Measurements from ENCODE around the gene ARHGAP6.

Gene ARHGAP6

DNA sequence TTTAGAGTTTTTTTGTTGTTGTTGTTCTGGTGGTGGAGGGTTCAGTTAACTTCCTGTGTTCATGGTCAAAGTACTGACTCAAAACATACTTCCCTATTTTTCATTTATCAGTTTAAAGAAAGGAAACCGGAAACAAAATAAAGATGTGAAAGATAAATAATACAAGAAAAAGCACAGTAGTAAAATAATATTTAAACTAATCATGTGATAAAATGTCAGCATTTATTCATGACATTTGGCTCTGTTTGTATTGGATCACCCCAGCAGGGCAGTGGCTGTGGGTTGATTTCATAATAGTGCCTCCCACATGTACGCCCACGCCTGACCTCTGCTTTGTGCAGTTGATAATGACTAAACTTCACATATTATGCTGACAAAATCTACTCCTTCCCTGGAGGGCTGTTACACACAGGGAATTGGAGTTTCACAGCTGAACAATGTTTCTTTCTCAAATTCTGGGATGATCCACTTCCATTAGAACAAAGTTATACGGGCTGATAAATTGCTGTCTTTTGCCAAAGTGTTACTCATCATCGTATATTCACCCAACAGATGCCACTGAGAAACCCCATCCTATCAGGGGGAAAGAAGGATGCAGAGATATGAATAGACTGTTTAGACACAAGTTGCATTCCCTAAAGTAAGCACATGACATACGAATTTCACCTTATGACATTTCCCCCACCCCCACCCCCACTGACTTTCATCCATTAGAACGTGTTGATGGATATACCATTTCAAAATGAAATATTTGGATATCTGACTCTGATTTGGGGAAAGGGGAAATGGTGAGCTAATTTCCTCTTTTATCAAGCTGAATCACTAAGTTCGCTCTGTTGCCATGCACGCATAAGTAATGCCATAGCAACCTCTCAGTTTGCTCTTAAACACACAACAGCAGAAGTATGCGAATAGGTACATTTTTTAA is 324.2 kb downstream of the ARHGAP6 start:
- no peak for DNase-seq (ENCODE audit: low spot score)
- Histone ChIP-seq H4K91ac (ENCODE audit: low read depth, low read length, poor library complexity) (no peak overlapping the region), H2BK15ac (ENCODE audit: low read length) (no peak overlapping the region), H3K27me3 (ENCODE audit: control insufficient read depth in 3 of 3, insufficient read depth in 3 of 3, low read depth in 1 of 3, low read length in 3 of 3) (no peaks in the 10 kb centered on the region), H3K23ac (ENCODE audit: low read depth, low read length, poor library complexity) (no peak overlapping the region), H3K36me3 (replicated peaks in 1 of 2; ENCODE audit: control insufficient read depth in 2 of 2, insufficient read depth in 2 of 2, low read length in 2 of 2) (no peaks in the 10 kb centered on the region), H2BK5ac (ENCODE audit: low read length) (no peak overlapping the region), H3K9ac (ENCODE audit: low read depth, low read length, poor library complexity) (no peak overlapping the region), H3K14ac (ENCODE audit: low read length) (no peak overlapping the region), H2BK120ac (ENCODE audit: low read depth, low read length) (no peak overlapping the region), H3K4me2 (ENCODE audit: insufficient read depth, low read length, poor library complexity, severe bottlenecking) (no peak overlapping the region), H3K27ac (replicated peaks; ENCODE audit: low read length) (no peak overlapping the region), H3K4ac (ENCODE audit: low read length) (no peak overlapping the region), H3K79me1 (ENCODE audit: low read depth, low read length) (no peaks in the 10 kb centered on the region), H2AK5ac (ENCODE audit: low read depth, low read length) (no peak overlapping the region), H2AFZ (ENCODE audit: low read length) (peak overlapping the region; percentile 48), H2BK12ac (ENCODE audit: low read length) (no peak overlapping the region), H3K18ac (ENCODE audit: low read length) (no peak overlapping the region), H3K9me3 (replicated peaks in 1 of 2; ENCODE audit: control insufficient read depth in 2 of 2, insufficient read depth in 1 of 2, low read depth in 1 of 2, low read length in 2 of 2) (no peaks in the 10 kb centered on the region), H4K8ac (ENCODE audit: low read depth, low read length) (no peak overlapping the region), H3K4me3 (ENCODE audit: low read length in 2 of 2) (no peak overlapping the region), H3K4me1 (ENCODE audit: control insufficient read depth in 2 of 2, insufficient read depth in 1 of 2, low read depth in 1 of 2, low read length in 2 of 2) (peaks cover 0 to 20% of the 10 kb centered on the region in 2 donors)
- WGBS, 2 donors (ENCODE audit: extremely low coverage in 2 of 2, insufficient read length in 2 of 2, insufficient replicate concordance in 1 of 2): no CpG with 5 or more reads among the region's 10 CpGs

DNA sequence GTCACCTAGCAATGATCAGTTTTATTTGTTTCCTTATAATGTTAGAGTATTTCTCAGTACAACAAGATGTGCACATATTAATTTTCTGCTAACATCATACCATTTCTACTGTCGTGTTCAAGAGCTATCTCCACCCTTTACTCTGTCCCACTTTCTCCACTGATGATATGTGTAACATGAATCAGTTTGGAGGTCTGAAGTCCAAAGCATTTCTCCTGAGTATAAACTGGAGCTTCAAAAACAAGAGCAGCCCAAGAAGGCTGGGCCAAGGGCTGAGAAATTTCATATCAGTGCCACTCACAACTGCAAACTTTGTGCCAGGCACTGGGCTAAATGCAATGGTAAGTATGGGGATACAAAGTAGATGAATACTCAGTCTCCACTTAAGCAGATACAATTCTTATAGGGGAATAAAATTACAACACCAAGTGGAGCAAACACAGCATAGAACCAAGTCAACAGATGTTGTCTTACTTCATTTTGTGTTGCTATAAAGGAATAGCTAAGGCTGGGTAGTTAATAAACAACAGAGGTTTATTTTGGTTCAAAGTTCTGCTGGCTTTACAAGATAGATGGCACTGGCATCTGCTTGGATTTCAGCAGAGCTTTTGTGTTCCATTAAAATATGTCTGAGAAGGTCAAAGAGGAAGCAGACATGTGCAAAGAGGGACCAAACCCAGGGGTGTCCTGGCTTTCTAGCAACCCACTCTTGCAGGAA is 328.3 kb downstream of the ARHGAP6 start:
- no CpG with 5 or more reads among the region's 1 CpG for WGBS, 2 donors (ENCODE audit: extremely low coverage in 2 of 2, insufficient read length in 2 of 2, insufficient replicate concordance in 1 of 2)
- Histone ChIP-seq H3K18ac (ENCODE audit: low read length) (no peak overlapping the region), H3K23ac (ENCODE audit: low read depth, low read length, poor library complexity) (no peak overlapping the region), H2BK15ac (ENCODE audit: low read length) (no peak overlapping the region), H2BK12ac (ENCODE audit: low read length) (no peak overlapping the region), H3K9me3 (replicated peaks in 1 of 2; ENCODE audit: control insufficient read depth in 2 of 2, insufficient read depth in 1 of 2, low read depth in 1 of 2, low read length in 2 of 2) (no peaks in the 10 kb centered on the region), H3K36me3 (replicated peaks in 1 of 2; ENCODE audit: control insufficient read depth in 2 of 2, insufficient read depth in 2 of 2, low read length in 2 of 2) (no peaks in the 10 kb centered on the region), H3K4me2 (ENCODE audit: insufficient read depth, low read length, poor library complexity, severe bottlenecking) (no peak overlapping the region), H3K4me3 (ENCODE audit: low read length in 2 of 2) (no peak overlapping the region), H2BK5ac (ENCODE audit: low read length) (no peak overlapping the region), H4K8ac (ENCODE audit: low read depth, low read length) (no peak overlapping the region), H2AFZ (ENCODE audit: low read length) (no peak overlapping the region), H3K9ac (ENCODE audit: low read depth, low read length, poor library complexity) (no peak overlapping the region), H2BK120ac (ENCODE audit: low read depth, low read length) (no peak overlapping the region), H3K4me1 (ENCODE audit: control insufficient read depth in 2 of 2, insufficient read depth in 1 of 2, low read depth in 1 of 2, low read length in 2 of 2) (peaks cover 0 to 13% of the 10 kb centered on the region in 2 donors), H3K14ac (ENCODE audit: low read length) (no peak overlapping the region), H3K79me1 (ENCODE audit: low read depth, low read length) (no peaks in the 10 kb centered on the region), H4K91ac (ENCODE audit: low read depth, low read length, poor library complexity) (no peak overlapping the region), H3K4ac (ENCODE audit: low read length) (no peak overlapping the region), H2AK5ac (ENCODE audit: low read depth, low read length) (no peak overlapping the region), H3K27ac (replicated peaks; ENCODE audit: low read length) (no peak overlapping the region), H3K27me3 (ENCODE audit: control insufficient read depth in 3 of 3, insufficient read depth in 3 of 3, low read depth in 1 of 3, low read length in 3 of 3) (no peaks in the 10 kb centered on the region)
- DNase-seq (ENCODE audit: low spot score): no peak

DNA sequence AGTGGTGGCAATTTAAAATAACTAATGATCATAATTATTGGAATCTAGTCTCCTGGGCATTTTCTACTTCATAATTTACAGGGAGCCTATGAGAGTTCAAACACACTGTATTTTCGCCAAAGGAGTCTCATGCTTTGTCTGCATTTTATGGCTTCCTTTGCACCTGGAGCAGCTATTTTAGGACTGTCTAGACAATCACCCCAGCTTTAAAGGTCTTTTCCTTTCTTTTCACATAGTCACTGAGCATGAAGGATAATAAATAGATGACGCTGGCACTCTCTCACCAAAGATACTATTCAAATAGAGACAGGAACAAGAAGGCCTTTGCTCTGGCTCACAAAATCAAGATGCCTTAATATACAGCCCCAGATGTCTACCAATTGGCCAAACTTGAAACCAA is 329.5 kb downstream of the ARHGAP6 start:
- Histone ChIP-seq H2AK5ac (ENCODE audit: low read depth, low read length) (no peak overlapping the region), H2BK15ac (ENCODE audit: low read length) (no peak overlapping the region), H3K23ac (ENCODE audit: low read depth, low read length, poor library complexity) (no peak overlapping the region), H2BK12ac (ENCODE audit: low read length) (no peak overlapping the region), H3K14ac (ENCODE audit: low read length) (no peak overlapping the region), H4K91ac (ENCODE audit: low read depth, low read length, poor library complexity) (no peak overlapping the region), H2AFZ (ENCODE audit: low read length) (no peak overlapping the region), H3K4me3 (ENCODE audit: low read length in 2 of 2) (no peak overlapping the region), H3K79me1 (ENCODE audit: low read depth, low read length) (no peaks in the 10 kb centered on the region), H3K4ac (ENCODE audit: low read length) (no peak overlapping the region), H4K8ac (ENCODE audit: low read depth, low read length) (no peak overlapping the region), H2BK5ac (ENCODE audit: low read length) (no peak overlapping the region), H3K4me1 (ENCODE audit: control insufficient read depth in 2 of 2, insufficient read depth in 1 of 2, low read depth in 1 of 2, low read length in 2 of 2) (peaks cover 0 to 1% of the 10 kb centered on the region in 2 donors), H3K18ac (ENCODE audit: low read length) (no peak overlapping the region), H3K4me2 (ENCODE audit: insufficient read depth, low read length, poor library complexity, severe bottlenecking) (no peak overlapping the region), H3K27ac (replicated peaks; ENCODE audit: low read length) (no peak overlapping the region), H2BK120ac (ENCODE audit: low read depth, low read length) (no peak overlapping the region), H3K27me3 (ENCODE audit: control insufficient read depth in 3 of 3, insufficient read depth in 3 of 3, low read depth in 1 of 3, low read length in 3 of 3) (no peaks in the 10 kb centered on the region), H3K36me3 (replicated peaks in 1 of 2; ENCODE audit: control insufficient read depth in 2 of 2, insufficient read depth in 2 of 2, low read length in 2 of 2) (no peaks in the 10 kb centered on the region), H3K9ac (ENCODE audit: low read depth, low read length, poor library complexity) (no peak overlapping the region), H3K9me3 (replicated peaks in 1 of 2; ENCODE audit: control insufficient read depth in 2 of 2, insufficient read depth in 1 of 2, low read depth in 1 of 2, low read length in 2 of 2) (no peaks in the 10 kb centered on the region)
- no CpG with 5 or more reads among the region's 2 CpGs for WGBS, 2 donors (ENCODE audit: extremely low coverage in 2 of 2, insufficient read length in 2 of 2, insufficient replicate concordance in 1 of 2)
- DNase-seq (ENCODE audit: low spot score): no peak

DNA sequence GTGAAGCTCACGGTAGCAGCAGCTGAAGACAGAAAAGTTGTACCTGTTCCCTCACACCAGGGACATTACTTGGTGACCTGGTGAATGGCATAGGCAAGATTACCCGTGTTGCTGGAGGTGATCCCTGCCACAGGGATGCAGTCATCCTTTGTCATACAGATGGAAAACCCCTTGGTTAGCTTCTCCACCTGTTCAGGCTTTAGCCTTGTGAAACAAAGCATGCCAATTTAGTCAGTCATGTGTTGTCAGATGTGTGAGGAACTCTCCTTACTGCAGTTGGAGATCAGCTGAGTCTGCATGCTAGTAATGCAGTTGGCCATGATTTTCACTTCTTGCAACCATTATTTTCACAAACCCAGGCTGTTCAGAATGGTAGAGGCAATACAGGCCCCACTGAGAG is 331.6 kb downstream of the ARHGAP6 start:
- no CpG with 5 or more reads among the region's 2 CpGs for WGBS, 2 donors (ENCODE audit: extremely low coverage in 2 of 2, insufficient read length in 2 of 2, insufficient replicate concordance in 1 of 2)
- no peak overlapping the region for H3K4me3 ChIP-seq (ENCODE audit: low read length in 2 of 2)
- H3K23ac ChIP-seq (ENCODE audit: low read depth, low read length, poor library complexity): no peak overlapping the region
- H3K4me1 ChIP-seq (ENCODE audit: control insufficient read depth in 2 of 2, insufficient read depth in 1 of 2, low read depth in 1 of 2, low read length in 2 of 2): no peaks in the 10 kb centered on the region
- H3K9me3 ChIP-seq (replicated peaks in 1 of 2; ENCODE audit: control insufficient read depth in 2 of 2, insufficient read depth in 1 of 2, low read depth in 1 of 2, low read length in 2 of 2): no peaks in the 10 kb centered on the region
- no peak overlapping the region for H2AFZ ChIP-seq (ENCODE audit: low read length)
- H2BK120ac ChIP-seq (ENCODE audit: low read depth, low read length): no peak overlapping the region
- no peak overlapping the region for H2BK15ac ChIP-seq (ENCODE audit: low read length)
- H3K27ac ChIP-seq (replicated peaks; ENCODE audit: low read length): no peak overlapping the region
- H3K4ac ChIP-seq (ENCODE audit: low read length): no peak overlapping the region
- H3K27me3 ChIP-seq (ENCODE audit: control insufficient read depth in 3 of 3, insufficient read depth in 3 of 3, low read depth in 1 of 3, low read length in 3 of 3): no peaks in the 10 kb centered on the region
- H4K8ac ChIP-seq (ENCODE audit: low read depth, low read length): no peak overlapping the region
- DNase-seq (ENCODE audit: low spot score): no peak
- H2BK5ac ChIP-seq (ENCODE audit: low read length): no peak overlapping the region
- no peak overlapping the region for H3K18ac ChIP-seq (ENCODE audit: low read length)
- no peak overlapping the region for H3K4me2 ChIP-seq (ENCODE audit: insufficient read depth, low read length, poor library complexity, severe bottlenecking)
- H4K91ac ChIP-seq (ENCODE audit: low read depth, low read length, poor library complexity): no peak overlapping the region
- H2BK12ac ChIP-seq (ENCODE audit: low read length): no peak overlapping the region
- H3K14ac ChIP-seq (ENCODE audit: low read length): no peak overlapping the region
- no peaks in the 10 kb centered on the region for H3K36me3 ChIP-seq (replicated peaks in 1 of 2; ENCODE audit: control insufficient read depth in 2 of 2, insufficient read depth in 2 of 2, low read length in 2 of 2)
- H3K9ac ChIP-seq (ENCODE audit: low read depth, low read length, poor library complexity): no peak overlapping the region
- H3K79me1 ChIP-seq (ENCODE audit: low read depth, low read length): no peaks in the 10 kb centered on the region
- no peak overlapping the region for H2AK5ac ChIP-seq (ENCODE audit: low read depth, low read length)
